T-helper 2 cell treated with Interferon-gamma antibody and Interleukin-4, amounts not matched to agents 5 μg/mL and 100 μg/mL, for 36 hours (primary cell): ENCODE results near the gene PEX5.
A peak's percentile ranks its signal among the peaks of the same experiment; 100 is the strongest.

Experiments used
- DNase-seq: peaks from one replicate; pipeline ENCODE4 v3.0.0; 2021; ENCODE audit warnings: low spot score
- H3K27ac Mint-ChIP-seq: one replicate; pipeline ENCODE4 v1.8.0; 2021; ENCODE audit warnings: mild to moderate bottlenecking, mixed read lengths
- H3K27me3 Mint-ChIP-seq: one replicate; pipeline ENCODE4 v1.8.0; 2021; ENCODE audit warnings: low read depth, mixed read lengths
- H3K36me3 Mint-ChIP-seq: one replicate; pipeline ENCODE4 v1.8.0; 2021; ENCODE audit warnings: low read depth, mixed read lengths
- H3K4me1 Mint-ChIP-seq: one replicate; pipeline ENCODE4 v1.8.0; 2021; ENCODE audit warnings: low read depth, mixed read lengths
- H3K4me3 Mint-ChIP-seq: one replicate; pipeline ENCODE4 v1.8.0; 2022; ENCODE audit warnings: mild to moderate bottlenecking, moderate library complexity, mixed read lengths
- H3K9me3 Mint-ChIP-seq: one replicate; pipeline ENCODE4 v1.8.0; 2021; ENCODE audit warnings: mixed read lengths

Gene PEX5

GRCh38 chr12:7189398-7190267, at the start of gene PEX5:
TSS of gene PEX5 (plus strand) at chr12:7189686. CDS start at chr12:7190378, 692 bp downstream.
- peak within 1 kb of the TSS; percentile 96 for H3K27ac Mint-ChIP-seq
- no peaks in the 10 kb centered on the region for H3K9me3 Mint-ChIP-seq
- no peaks in the 10 kb centered on the region for H3K27me3 Mint-ChIP-seq
- H3K36me3 Mint-ChIP-seq = peaks cover 9% of the 10 kb centered on the region
- peak; percentile 83 for DNase-seq
- H3K4me1 Mint-ChIP-seq = peaks cover 18% of the 10 kb centered on the region
- peak within 1 kb of the TSS; percentile 91 for H3K4me3 Mint-ChIP-seq

DNA sequence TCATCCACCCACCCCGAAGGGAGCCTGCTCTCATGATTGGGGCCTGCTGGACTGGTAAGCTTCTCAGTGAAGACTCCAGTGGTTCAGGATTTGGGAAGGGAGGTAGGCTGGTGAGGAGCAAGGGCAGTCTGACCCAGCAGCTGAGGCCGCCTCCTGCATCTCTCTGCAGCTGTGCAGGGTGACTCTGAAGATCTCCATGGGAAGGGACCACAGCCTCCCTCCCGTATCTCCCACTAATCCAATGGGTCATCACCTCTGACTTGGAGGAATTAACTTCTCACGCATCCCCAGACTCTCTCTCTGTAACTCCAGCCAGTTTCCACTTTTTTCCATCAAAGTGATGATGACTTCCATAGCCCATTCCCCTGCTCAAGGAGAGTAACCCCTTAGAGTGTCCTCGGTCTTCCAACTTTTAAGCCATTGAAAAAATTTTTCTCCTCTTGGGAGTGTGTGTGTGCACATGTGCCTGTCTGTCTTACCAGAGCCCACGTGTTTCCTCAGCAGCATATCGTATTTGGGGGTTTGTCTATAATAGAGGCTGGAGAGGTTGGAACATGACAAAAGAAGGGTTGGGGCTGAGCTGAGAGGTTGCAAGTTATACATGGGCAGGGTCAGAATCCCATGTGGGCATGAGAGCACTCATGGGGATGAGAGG, 48.0 kb upstream of the PEX5 start:
- Mint-ChIP-seq H3K4me1 (peaks cover 8% of the 10 kb centered on the region), H3K36me3 (peaks cover 73% of the 10 kb centered on the region), H3K4me3 (no peak overlapping the region), H3K27me3 (no peaks in the 10 kb centered on the region), H3K27ac (no peak overlapping the region), H3K9me3 (no peaks in the 10 kb centered on the region)
- DNase-seq = no peak

GRCh38 chr12:7142056-7142644, 47.3 kb upstream of the PEX5 start:
- Mint-ChIP-seq H3K4me1 (peaks cover 9% of the 10 kb centered on the region), H3K27ac (no peak overlapping the region), H3K27me3 (no peaks in the 10 kb centered on the region), H3K36me3 (peaks cover 68% of the 10 kb centered on the region), H3K9me3 (no peaks in the 10 kb centered on the region), H3K4me3 (no peak overlapping the region)
- peak; percentile 23 for DNase-seq

- no peaks in the 10 kb centered on the region for H3K27me3 Mint-ChIP-seq
- no peak overlapping the region for H3K4me3 Mint-ChIP-seq
Measured at GRCh38 chr12:7142809-7143465, 46.5 kb upstream of the PEX5 start.

GRCh38 chr12:7143564-7143963, 45.9 kb upstream of the PEX5 start:
- Mint-ChIP-seq H3K4me3 (no peak overlapping the region), H3K36me3 (peaks cover 62% of the 10 kb centered on the region), H3K4me1 (peaks cover 9% of the 10 kb centered on the region), H3K27me3 (no peaks in the 10 kb centered on the region), H3K9me3 (no peaks in the 10 kb centered on the region), H3K27ac (no peak overlapping the region)
- DNase-seq = no peak

More at GRCh38 chr12:7142809-7143465, 46.5 kb upstream of the PEX5 start:
- no peak for DNase-seq
- Mint-ChIP-seq H3K36me3 (peaks cover 62% of the 10 kb centered on the region), H3K27ac (peak overlapping the region; percentile 13), H3K9me3 (no peaks in the 10 kb centered on the region), H3K4me1 (peaks cover 8% of the 10 kb centered on the region)

DNA sequence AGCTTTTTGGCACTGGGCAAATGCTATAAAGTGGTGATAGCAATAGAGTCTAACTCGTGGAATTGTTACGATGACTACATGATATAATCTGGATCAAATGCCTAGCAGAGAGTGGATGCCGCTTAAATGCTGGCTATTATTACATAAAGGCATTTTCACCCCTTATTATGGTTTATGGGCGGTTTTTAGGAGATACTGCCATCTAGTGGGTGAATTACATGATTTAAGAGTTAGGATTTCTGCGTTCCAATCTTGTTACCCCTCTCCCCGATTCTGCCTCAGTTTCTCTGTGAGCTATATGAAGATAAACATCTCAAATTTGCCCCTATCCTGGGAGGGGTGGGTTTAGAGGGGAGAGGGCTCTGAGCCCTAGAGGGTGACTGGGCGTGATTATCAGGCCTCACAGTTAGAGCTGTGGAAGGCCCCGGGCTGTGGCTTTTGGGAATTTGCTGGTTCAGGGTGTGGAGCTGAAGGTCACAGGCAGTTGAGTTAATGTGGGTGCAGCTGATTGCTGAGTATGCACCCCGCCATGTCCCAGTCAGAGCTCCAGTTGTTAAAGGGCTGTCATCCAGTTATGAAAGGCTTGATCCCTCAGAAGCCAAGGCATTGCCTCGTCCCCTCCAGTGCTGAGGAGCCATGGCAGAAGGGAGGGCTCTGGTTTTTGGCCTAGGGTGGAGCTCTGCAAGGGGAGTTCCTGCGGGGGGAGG, 44.9 kb upstream of the PEX5 start:
- Mint-ChIP-seq H3K4me3 (no peak overlapping the region), H3K27me3 (no peaks in the 10 kb centered on the region), H3K4me1 (peaks cover 9% of the 10 kb centered on the region), H3K9me3 (no peaks in the 10 kb centered on the region), H3K36me3 (peaks cover 62% of the 10 kb centered on the region), H3K27ac (no peak overlapping the region)
- DNase-seq = no peak

DNA sequence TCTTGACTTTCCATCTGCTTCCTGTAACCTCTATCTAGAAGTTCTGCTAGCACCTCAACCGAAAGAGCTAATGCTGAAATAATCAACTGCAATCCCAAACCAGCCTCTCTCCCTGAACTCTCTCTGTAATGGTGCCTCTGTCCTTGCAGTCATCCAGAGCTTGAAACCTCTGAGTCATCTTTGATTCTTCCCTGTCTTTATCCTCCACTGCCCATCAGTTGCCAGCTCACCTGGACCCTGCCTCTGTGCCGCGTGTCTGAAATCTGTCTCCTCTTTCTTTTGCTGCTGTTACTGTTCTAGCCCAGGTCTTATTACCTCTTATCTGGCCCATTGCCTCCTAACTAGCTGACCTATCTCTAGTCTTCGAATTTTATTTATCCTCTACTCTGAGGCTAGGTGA, 43.8 kb upstream of the PEX5 start:
- Mint-ChIP-seq H3K36me3 (peaks cover 64% of the 10 kb centered on the region), H3K27me3 (no peaks in the 10 kb centered on the region), H3K9me3 (no peaks in the 10 kb centered on the region), H3K4me3 (no peak overlapping the region), H3K27ac (no peak overlapping the region), H3K4me1 (peaks cover 9% of the 10 kb centered on the region)
- DNase-seq = no peak

- Mint-ChIP-seq H3K4me3 (no peak overlapping the region), H3K36me3 (peaks cover 60% of the 10 kb centered on the region), H3K9me3 (no peaks in the 10 kb centered on the region), H3K27me3 (no peaks in the 10 kb centered on the region), H3K4me1 (peaks cover 9% of the 10 kb centered on the region), H3K27ac (no peak overlapping the region)
- DNase-seq = no peak
Measured at GRCh38 chr12:7146228-7146627, 43.3 kb upstream of the PEX5 start.

DNA sequence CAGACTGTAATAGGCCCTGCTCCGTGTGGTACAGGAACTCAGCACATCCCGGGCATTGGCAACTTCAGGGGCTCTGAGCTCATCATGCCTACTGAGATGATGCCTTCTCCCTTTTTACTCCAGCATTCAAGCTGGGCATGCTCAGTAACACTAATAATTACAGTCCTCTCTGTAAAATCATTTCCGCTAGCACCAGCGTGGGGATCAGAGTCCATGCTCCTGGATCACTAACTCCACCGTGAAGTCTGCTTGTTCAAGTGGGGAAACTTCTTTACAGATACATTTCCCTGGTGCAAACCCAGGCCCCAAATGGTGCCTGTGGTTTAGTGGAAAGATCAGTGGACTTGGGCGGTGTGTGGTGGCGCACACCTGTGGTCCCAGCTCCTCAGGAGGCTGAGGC, 42.6 kb upstream of the PEX5 start:
- Mint-ChIP-seq H3K36me3 (peaks cover 53% of the 10 kb centered on the region), H3K27ac (no peak overlapping the region), H3K4me3 (no peak overlapping the region), H3K4me1 (peaks cover 6% of the 10 kb centered on the region), H3K9me3 (no peaks in the 10 kb centered on the region), H3K27me3 (no peaks in the 10 kb centered on the region)
- DNase-seq = no peak

DNA sequence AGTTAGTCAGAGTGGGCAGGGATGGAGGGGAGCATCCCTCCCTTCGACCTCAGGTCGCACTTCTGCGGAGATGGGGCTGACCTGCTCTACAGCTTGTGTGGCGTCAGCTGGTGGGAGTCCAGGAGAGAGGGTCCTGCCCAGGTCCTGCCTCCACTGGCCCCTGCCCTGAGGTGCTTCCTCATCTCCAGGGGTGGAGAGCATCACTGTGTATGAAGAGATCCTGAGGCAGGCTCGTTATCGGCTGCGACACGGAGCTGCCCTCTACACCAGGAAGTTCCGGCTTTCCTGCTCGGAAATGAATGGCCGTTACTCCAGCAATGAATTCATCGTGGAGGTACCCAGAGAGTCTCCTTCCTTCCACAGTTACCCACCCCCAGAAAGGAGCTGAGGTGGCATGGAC, 39.1 kb upstream of the PEX5 start:
- Mint-ChIP-seq H3K36me3 (peaks cover 52% of the 10 kb centered on the region), H3K4me1 (peaks cover 3% of the 10 kb centered on the region), H3K9me3 (no peaks in the 10 kb centered on the region), H3K27me3 (no peaks in the 10 kb centered on the region), H3K4me3 (no peak overlapping the region), H3K27ac (no peak overlapping the region)
- no peak for DNase-seq

DNA sequence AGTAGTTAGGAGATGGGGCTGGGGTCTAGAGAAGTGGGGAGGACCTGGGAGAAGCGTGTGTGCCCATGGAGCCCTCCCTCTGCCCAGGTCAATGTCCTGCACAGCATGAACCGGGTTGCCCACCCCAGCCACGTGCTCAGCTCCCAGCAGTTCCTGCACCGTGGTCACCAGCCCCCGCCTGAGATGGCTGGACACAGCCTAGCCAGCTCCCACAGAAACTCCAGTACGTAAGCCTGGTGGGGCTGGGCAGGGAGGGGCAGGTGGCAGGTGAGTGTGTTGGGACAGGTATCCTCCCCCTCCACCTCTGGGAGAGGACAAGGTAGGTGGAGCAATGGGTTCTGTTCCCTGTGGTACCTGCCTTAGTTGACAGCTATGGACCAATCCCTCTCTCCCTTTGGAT, 38.6 kb upstream of the PEX5 start:
- peaks cover 3% of the 10 kb centered on the region for H3K4me1 Mint-ChIP-seq
- no peak overlapping the region for H3K4me3 Mint-ChIP-seq
- DNase-seq = no peak
- H3K27ac Mint-ChIP-seq = no peak overlapping the region
- no peaks in the 10 kb centered on the region for H3K27me3 Mint-ChIP-seq
- H3K36me3 Mint-ChIP-seq = peaks cover 48% of the 10 kb centered on the region
- no peaks in the 10 kb centered on the region for H3K9me3 Mint-ChIP-seq

DNA sequence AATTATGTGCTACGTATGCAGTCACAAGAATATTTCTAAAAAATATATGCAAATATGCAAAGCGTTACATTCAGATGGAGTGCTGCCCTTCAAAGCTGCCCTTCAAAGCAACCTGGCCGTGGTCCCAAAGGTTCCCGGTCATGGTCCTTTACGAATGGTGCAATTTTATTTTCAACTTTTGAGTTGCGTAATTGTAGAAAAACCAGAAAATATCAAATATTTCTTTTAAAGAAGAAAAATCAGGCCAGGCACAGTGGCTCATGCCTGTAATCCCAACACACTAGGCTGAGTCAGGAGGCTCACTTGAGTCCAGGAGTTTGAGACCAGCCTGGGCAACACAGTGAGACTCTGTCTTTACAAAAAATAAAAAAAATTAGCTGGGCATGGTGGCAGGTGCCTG, 38.0 kb upstream of the PEX5 start:
- peaks cover 2% of the 10 kb centered on the region for H3K4me1 Mint-ChIP-seq
- H3K27ac Mint-ChIP-seq = no peak overlapping the region
- H3K36me3 Mint-ChIP-seq = peaks cover 43% of the 10 kb centered on the region
- DNase-seq = no peak
- H3K4me3 Mint-ChIP-seq = no peak overlapping the region
- H3K9me3 Mint-ChIP-seq = no peaks in the 10 kb centered on the region
- no peaks in the 10 kb centered on the region for H3K27me3 Mint-ChIP-seq

GRCh38 chr12:7152818-7153217, 36.7 kb upstream of the PEX5 start:
- H3K4me3 Mint-ChIP-seq = no peak overlapping the region
- no peaks in the 10 kb centered on the region for H3K9me3 Mint-ChIP-seq
- H3K36me3 Mint-ChIP-seq = peaks cover 48% of the 10 kb centered on the region
- no peak overlapping the region for H3K27ac Mint-ChIP-seq
- no peak for DNase-seq
- peaks cover 1% of the 10 kb centered on the region for H3K4me1 Mint-ChIP-seq
- no peaks in the 10 kb centered on the region for H3K27me3 Mint-ChIP-seq
